H1 (cell line): ENCODE measurements around the gene OSBPL3. TPM values are rescaled to one million over a fixed set of nuclear protein-coding genes. Genes with fewer than 3 reads are reported as not detected.

ENCODE experiments used
- CTCF ChIA-PET: fragments of 300-600 bp; sonication (Branson Sonifier 250); formaldehyde crosslinking; loops from one replicate; lab custom pipeline; 2021; ENCODE audit not compliant: partially characterized antibody; lab: Charles Lee
- POLR2A ChIA-PET: fragments of 300-600 bp; sonication (Branson Sonifier 250); formaldehyde crosslinking; loops from one replicate; lab custom pipeline; 2021; ENCODE audit warnings: inconsistent platforms; ENCODE audit not compliant: partially characterized antibody; lab: Charles Lee
- DNase-seq, 2 experiments: peaks; one replicate each; pipeline versions ENCODE4 v3.0.0 to v3.0.0-alpha.2; 2010 to 2022; ENCODE audit warnings: low spot score in 2 of 2, low read depth in 1 of 2, mixed read lengths in 1 of 2
- FAIRE-seq: peaks from 2 replicates; lab custom pipeline; 2011; peaks lifted over from hg19 to GRCh38; lab: Jason Lieb, UNC
- H2AFZ ChIP-seq: 2 replicates; pipeline ENCODE4 v1.8.1; 2012; ENCODE audit warnings: low read length, inconsistent platforms
- H2AK5ac ChIP-seq: 2 replicates; pipeline ENCODE4 v1.6.1; 2013; ENCODE audit warnings: low read depth, low read length
- H2BK120ac ChIP-seq: replicated peaks from 2 replicates; pipeline ENCODE3; 2013; ENCODE audit warnings: low read depth, low read length, inconsistent platforms
- H2BK12ac ChIP-seq: 2 replicates; pipeline ENCODE4 v1.6.1; 2013; ENCODE audit warnings: low read depth, low read length
- H2BK15ac ChIP-seq: 2 replicates; pipeline ENCODE4 v1.6.1; 2013; ENCODE audit warnings: low read length
- H2BK20ac ChIP-seq: 2 replicates; pipeline ENCODE4 v1.6.1; 2013; ENCODE audit warnings: low read length
- H2BK5ac ChIP-seq: 2 replicates; pipeline ENCODE4 v1.6.1; 2013; ENCODE audit warnings: low read depth, low read length
- H3K14ac ChIP-seq: 2 replicates; pipeline ENCODE4 v1.6.1; 2013; ENCODE audit warnings: inconsistent platforms; ENCODE audit not compliant: insufficient read length
- H3K18ac ChIP-seq: 2 replicates; pipeline ENCODE4 v1.6.1; 2013; ENCODE audit warnings: low read length; ENCODE audit errors: extremely low read depth
- H3K23ac ChIP-seq: 2 replicates; pipeline ENCODE4 v1.6.1; 2013; ENCODE audit warnings: inconsistent platforms; ENCODE audit not compliant: insufficient read length
- H3K23me2 ChIP-seq: 2 replicates; pipeline ENCODE4 v1.6.1; 2013; ENCODE audit warnings: low read depth, low read length
- H3K27ac ChIP-seq: 2 replicates; pipeline ENCODE4 v1.6.1; 2011; ENCODE audit warnings: low read depth, low read length, inconsistent platforms
- H3K27me3 ChIP-seq, 4 experiments: replicated peaks in 1 of 4; 1 replicate in 1 of 4; 2 replicates in 3 of 4; pipeline versions ENCODE4 v1.6.1 to v1.8.1; 2011 to 2013; ENCODE audit warnings: low read length in 3 of 4, mild to moderate bottlenecking in 3 of 4, inconsistent platforms in 2 of 4, mixed read lengths in 2 of 4, moderate library complexity in 1 of 4; ENCODE audit not compliant: control insufficient read depth in 3 of 4, insufficient read depth in 3 of 4; ENCODE audit errors: extremely low read depth in 1 of 4
- H3K36me3 ChIP-seq, 4 experiments: 2 replicates each; pipeline versions ENCODE4 v1.6.1 to v1.8.1; 2011 to 2013; ENCODE audit warnings: mild to moderate bottlenecking in 4 of 4, low read length in 3 of 4, moderate library complexity in 2 of 4, control low read depth in 1 of 4, inconsistent platforms in 1 of 4; ENCODE audit not compliant: insufficient read depth in 4 of 4, control insufficient read depth in 2 of 4
- H3K4ac ChIP-seq: replicated peaks from 2 replicates; pipeline ENCODE3; 2013; ENCODE audit warnings: low read length, low read depth, mixed read lengths, inconsistent platforms; ENCODE audit not compliant: insufficient read length
- H3K4me1 ChIP-seq, 4 experiments: replicated peaks in 1 of 4; 1 replicate in 1 of 4; 2 replicates in 3 of 4; pipeline versions ENCODE4 v1.6.1 to v1.8.1; 2011 to 2013; ENCODE audit warnings: low read length in 3 of 4, inconsistent platforms in 2 of 4, mixed read lengths in 1 of 4; ENCODE audit not compliant: insufficient read depth in 4 of 4, control insufficient read depth in 3 of 4
- H3K4me2 ChIP-seq, 2 experiments: 2 replicates each; pipeline versions ENCODE4 v1.6.1 to v1.8.1; 2011 to 2013; ENCODE audit warnings: low read depth in 2 of 2, low read length in 2 of 2, control low read depth in 1 of 2, inconsistent platforms in 1 of 2, mild to moderate bottlenecking in 1 of 2; ENCODE audit not compliant: insufficient read depth in 1 of 2
- H3K4me3 ChIP-seq, 4 experiments: fragments of 200-600, 300-600 bp in 1 of 4; sonication (generic), shearing (Covaris generic), sonication (Bioruptor Twin) in 1 of 4; 2 replicates each; pipeline versions ENCODE4 v1.5.1 to v1.8.1; 2011 to 2016; ENCODE audit warnings: low read length in 4 of 4, low read depth in 3 of 4, control low read depth in 2 of 4, inconsistent platforms in 2 of 4, mild to moderate bottlenecking in 2 of 4, mixed read lengths in 1 of 4, moderate library complexity in 1 of 4; ENCODE audit not compliant: insufficient read depth in 2 of 4; ENCODE audit errors: extremely low read depth in 1 of 4
- H3K56ac ChIP-seq: replicated peaks from 2 replicates; pipeline ENCODE3; 2013; ENCODE audit warnings: low read depth, mild to moderate bottlenecking, mixed read lengths, low read length, inconsistent platforms; ENCODE audit not compliant: insufficient read length
- H3K79me1 ChIP-seq: 2 replicates; pipeline ENCODE4 v1.6.1; 2013; ENCODE audit warnings: low read depth, low read length, control low read depth
- H3K79me2 ChIP-seq, 2 experiments: 2 replicates each; pipeline versions ENCODE4 v1.6.1 to v1.8.1; 2012 to 2013; ENCODE audit warnings: low read length in 2 of 2, mild to moderate bottlenecking in 2 of 2, inconsistent platforms in 1 of 2; ENCODE audit not compliant: insufficient read depth in 2 of 2, control insufficient read depth in 1 of 2
- H3K9ac ChIP-seq, 4 experiments: replicated peaks in 1 of 4; 1 replicate in 1 of 4; 2 replicates in 3 of 4; pipeline versions ENCODE4 v1.6.1 to v1.8.1; 2011 to 2013; ENCODE audit warnings: low read depth in 3 of 4, low read length in 3 of 4, control low read depth in 2 of 4, mild to moderate bottlenecking in 2 of 4, moderate library complexity in 2 of 4, inconsistent platforms in 1 of 4; ENCODE audit errors: extremely low read depth in 1 of 4
- H3K9me3 ChIP-seq, 2 experiments: 2 replicates each; pipeline versions ENCODE4 v1.6.1 to v1.8.1; 2012 to 2013; ENCODE audit warnings: mild to moderate bottlenecking in 2 of 2, moderate library complexity in 2 of 2, control low read depth in 1 of 2, inconsistent platforms in 1 of 2, low read depth in 1 of 2, low read length in 1 of 2, mixed read lengths in 1 of 2; ENCODE audit not compliant: insufficient read depth in 2 of 2
- H4K20me1 ChIP-seq, 2 experiments: replicated peaks in 1 of 2; 2 replicates each; pipeline versions ENCODE3 to v1.8.1; 2011 to 2013; ENCODE audit warnings: inconsistent platforms in 2 of 2, low read length in 2 of 2, mild to moderate bottlenecking in 1 of 2; ENCODE audit not compliant: insufficient read depth in 2 of 2, control insufficient read depth in 1 of 2
- H4K5ac ChIP-seq: 2 replicates; pipeline ENCODE4 v1.6.1; 2013; ENCODE audit warnings: low read length, low read depth, mixed read lengths, inconsistent platforms; ENCODE audit not compliant: insufficient read length
- H4K8ac ChIP-seq: 2 replicates; pipeline ENCODE4 v1.8.0; 2013; ENCODE audit warnings: mild to moderate bottlenecking, moderate library complexity, low read length, inconsistent platforms; ENCODE audit not compliant: insufficient read depth; ENCODE audit errors: extremely low read depth
- H4K91ac ChIP-seq: replicated peaks from 2 replicates; pipeline ENCODE3; 2013; ENCODE audit warnings: low read length, mixed read lengths, inconsistent platforms; ENCODE audit not compliant: insufficient read length
- BCL11A ChIP-seq, 2 experiments: IDR thresholded peaks; one replicate each; pipeline ENCODE4 v1.6.1; 2011; ENCODE audit warnings: low read depth in 2 of 2, low read length in 2 of 2, mild to moderate bottlenecking in 2 of 2
- CBX8 ChIP-seq: fragments of 300-800, 300-1000 bp; sonication (generic); IDR thresholded peaks from 2 replicates; pipeline ENCODE4 v1.7.1; 2016; ENCODE audit warnings: low read depth, low read length, borderline replicate concordance
- KDM1A ChIP-seq: fragments of 200-600, 300-600 bp; sonication (generic); IDR thresholded peaks from 2 replicates; pipeline ENCODE4 v1.7.1; 2016; ENCODE audit warnings: mild to moderate bottlenecking, low read length, borderline replicate concordance
- KDM4A ChIP-seq: IDR thresholded peaks from one replicate; pipeline ENCODE4 v1.7.1; 2012; ENCODE audit warnings: low read depth, mild to moderate bottlenecking, moderate library complexity, low read length, inconsistent platforms; ENCODE audit not compliant: severe bottlenecking
- KDM5A ChIP-seq: fragments of 200-600 bp; IDR thresholded peaks from 2 replicates; pipeline ENCODE4 v1.7.1; 2012; ENCODE audit warnings: mild to moderate bottlenecking, low read length, inconsistent platforms, mixed read lengths
- SP4 ChIP-seq: IDR thresholded peaks from 2 replicates; pipeline ENCODE4 v1.6.1; 2012; ENCODE audit warnings: low read length, inconsistent platforms
- TAF7 ChIP-seq: optimal IDR thresholded peaks from 2 replicates; pipeline ENCODE3; 2011; ENCODE audit warnings: low read depth, mild to moderate bottlenecking, inconsistent platforms, low read length, moderate library complexity, borderline replicate concordance
- TCF12 ChIP-seq: IDR thresholded peaks from 2 replicates; pipeline ENCODE4 v1.6.1; 2011; ENCODE audit warnings: low read depth, mild to moderate bottlenecking, low read length
- WGBS, 2 experiments: shearing (Covaris generic) in 1 of 2; methylation state at CpG; one replicate each; pipeline versions ENCODE4 v1.1.6 to v1.1.7; 2013 to 2015; ENCODE audit warnings: low lambda C conversion rate in 2 of 2, mixed read lengths in 2 of 2, inconsistent platforms in 1 of 2, low coverage in 1 of 2, missing lambda C conversion rate in 1 of 2; ENCODE audit not compliant: insufficient replicate concordance in 2 of 2, insufficient coverage in 1 of 2, insufficient read length in 1 of 2; ENCODE audit errors: extremely low coverage in 1 of 2, missing lambda C conversion rate in 1 of 2; 5-methylcytosine and 5-hydroxymethylcytosine counted together
- polyA plus RNA-seq, 7 experiments: library from polyadenylated mRNA; depleted of rRNA in 3 of 7; stranded (reverse) in 5 of 7; unstranded in 2 of 7; fragments of >200 nt in 5 of 7; fragments of 200-250 nt in 2 of 7; gene quantifications; 1 replicate in 5 of 7; 2 replicates in 1 of 7; 4 replicates in 1 of 7; pipeline versions ENCODE4 v1.2.1 to v1.2.3, GENCODE V29; 2011 to 2013; ENCODE audit warnings: missing spikeins in 2 of 7, mixed read lengths in 2 of 7
- total RNA-seq: library from RNA; stranded (reverse); fragmentation: NEBNext Ultra II Directional; extraction: Animal tissue kit (Norgen Biotek cat#: 25700); gene quantifications from 2 replicates; pipeline ENCODE4 v1.2.1, GENCODE V29; 2021
- TF ChIP-seq, protein P1 (sequence below), 3 experiments: IDR thresholded peaks; 1 replicate in 2 of 3; 2 replicates in 1 of 3; pipeline versions ENCODE4 v1.5.1 to v1.6.1; 2011; ENCODE audit warnings: low read length in 3 of 3, mild to moderate bottlenecking in 3 of 3, inconsistent platforms in 2 of 3, low read depth in 1 of 3, moderate library complexity in 1 of 3; ENCODE audit not compliant: insufficient read depth in 1 of 3; ENCODE audit errors: control extremely low read depth in 1 of 3

Gene OSBPL3
- total and polyA plus RNA-seq, 2 of the 8 experiments (the other 6 are each of a cell fraction or from before 2014, with no cell fraction given): 2.8 to 13.9 TPM

DNA sequence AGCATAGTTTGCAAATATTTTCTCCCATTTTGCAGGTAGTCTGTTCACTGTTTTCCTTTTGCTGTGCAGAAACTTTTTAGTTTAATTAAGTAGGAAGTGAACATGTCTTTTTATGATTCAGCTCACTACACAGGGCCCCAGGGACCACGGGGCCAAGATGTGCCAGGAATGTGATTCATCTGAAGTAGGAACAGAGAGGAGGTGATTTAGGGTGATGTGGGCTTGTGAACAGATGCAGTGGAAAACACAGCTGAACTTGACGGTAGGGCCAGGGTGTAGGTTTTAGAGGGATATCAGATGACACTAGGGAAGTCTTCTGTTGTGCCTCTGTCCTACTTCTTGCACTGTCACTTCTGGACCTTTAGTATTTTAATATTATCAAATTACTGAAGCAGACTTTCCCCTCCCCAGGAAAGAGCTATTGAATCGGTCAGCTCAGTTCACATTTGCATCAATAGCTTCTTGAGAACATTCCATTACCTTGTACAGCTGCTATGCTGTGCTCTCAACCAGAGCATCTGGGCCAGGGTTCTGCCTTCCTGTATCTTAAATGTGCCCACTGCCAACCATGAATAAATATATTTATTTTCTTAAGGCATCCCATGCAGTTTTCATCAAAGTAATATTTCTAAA, 96.9 kb downstream of the OSBPL3 start:
- no peak overlapping the region for H3K56ac ChIP-seq
- no peak overlapping the region for H3K23ac ChIP-seq
- H2BK120ac ChIP-seq: no peak overlapping the region
- H3K79me2 ChIP-seq: no peaks in the 10 kb centered on the region
- DNase-seq (no peak), FAIRE-seq (no peak)
- H3K23me2 ChIP-seq: no peaks in the 10 kb centered on the region
- no peak overlapping the region for H3K4me2 ChIP-seq
- H2BK15ac ChIP-seq: no peak overlapping the region
- ChIA-PET POLR2A (no interaction called here), CTCF (interaction anchor here (0.6 to 3.8 kb wide), 7 partner anchors 12 to 215 kb away, joined by 3 to 25 read pairs (median 3); no protein-coding TSS in a partner anchor)
- no peak overlapping the region for H4K5ac ChIP-seq
- H3K14ac ChIP-seq: no peak overlapping the region
- H2AFZ ChIP-seq: no peak overlapping the region
- H3K4me1 ChIP-seq: peaks cover 3 to 17% (median 10%) of the 10 kb centered on the region in 4 experiments; a peak in 5 of 7 replicates
- no peak overlapping the region for H2BK12ac ChIP-seq
- no peak overlapping the region for H2BK20ac ChIP-seq
- H3K79me1 ChIP-seq: no peaks in the 10 kb centered on the region
- no peak overlapping the region for H3K4me3 ChIP-seq
- H4K8ac ChIP-seq: no peak overlapping the region
- no peak overlapping the region for H2BK5ac ChIP-seq
- no peak overlapping the region for H3K27ac ChIP-seq
- H2AK5ac ChIP-seq: no peak overlapping the region
- 82% methylated on average over 3 of the region's 3 CpGs; no CpG with 5 or more reads in 1 of the 2 experiments for WGBS, 2 experiments
- no peak overlapping the region for H3K4ac ChIP-seq
- TF ChIP-seq KDM4A: no peak
- no peak for TF ChIP-seq TCF12
- TF ChIP-seq TAF7: no peak
- TF ChIP-seq CBX8: no peak
- TF ChIP-seq, protein P1, sequence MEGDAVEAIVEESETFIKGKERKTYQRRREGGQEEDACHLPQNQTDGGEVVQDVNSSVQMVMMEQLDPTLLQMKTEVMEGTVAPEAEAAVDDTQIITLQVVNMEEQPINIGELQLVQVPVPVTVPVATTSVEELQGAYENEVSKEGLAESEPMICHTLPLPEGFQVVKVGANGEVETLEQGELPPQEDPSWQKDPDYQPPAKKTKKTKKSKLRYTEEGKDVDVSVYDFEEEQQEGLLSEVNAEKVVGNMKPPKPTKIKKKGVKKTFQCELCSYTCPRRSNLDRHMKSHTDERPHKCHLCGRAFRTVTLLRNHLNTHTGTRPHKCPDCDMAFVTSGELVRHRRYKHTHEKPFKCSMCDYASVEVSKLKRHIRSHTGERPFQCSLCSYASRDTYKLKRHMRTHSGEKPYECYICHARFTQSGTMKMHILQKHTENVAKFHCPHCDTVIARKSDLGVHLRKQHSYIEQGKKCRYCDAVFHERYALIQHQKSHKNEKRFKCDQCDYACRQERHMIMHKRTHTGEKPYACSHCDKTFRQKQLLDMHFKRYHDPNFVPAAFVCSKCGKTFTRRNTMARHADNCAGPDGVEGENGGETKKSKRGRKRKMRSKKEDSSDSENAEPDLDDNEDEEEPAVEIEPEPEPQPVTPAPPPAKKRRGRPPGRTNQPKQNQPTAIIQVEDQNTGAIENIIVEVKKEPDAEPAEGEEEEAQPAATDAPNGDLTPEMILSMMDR (IDR thresholded peaks at IDR 0.05; ENCODE audit: control extremely low read depth in 1 of 3, insufficient read depth in 1 of 3, low read depth in 1 of 3, low read length in 3 of 3): no peak
- no peak for TF ChIP-seq KDM5A
- no peak for TF ChIP-seq SP4
- TF ChIP-seq KDM1A: no peak
- TF ChIP-seq BCL11A (IDR thresholded peaks at IDR 0.05; ENCODE audit: low read depth in 2 of 2, low read length in 2 of 2): no peak
- H3K9ac ChIP-seq: no peak overlapping the region
- H3K18ac ChIP-seq: no peak overlapping the region
- no peaks in the 10 kb centered on the region for H3K27me3 ChIP-seq
- no peaks in the 10 kb centered on the region for H3K9me3 ChIP-seq
- H3K36me3 ChIP-seq: no peaks in the 10 kb centered on the region
- H4K91ac ChIP-seq: no peak overlapping the region
- no peaks in the 10 kb centered on the region for H4K20me1 ChIP-seq
